GM12865 (cell line): Measurements from ENCODE around the gene SEL1L3.

Experiments used
- DNase-seq: peaks from one replicate; pipeline ENCODE4 v3.0.0; 2010; ENCODE audit warnings: low read depth
- H3K4me3 ChIP-seq: 2 replicates; pipeline ENCODE4 v1.5.1; 2011; ENCODE audit warnings: mild to moderate bottlenecking, low read depth, low read length, control low read depth
- CTCF ChIP-seq: IDR thresholded peaks from 2 replicates; pipeline ENCODE4 v1.5.1; 2011; ENCODE audit warnings: low read length, control low read depth, low read depth, inconsistent platforms; ENCODE audit not compliant: insufficient read depth; ENCODE audit errors: missing control alignments

The SEL1L3 gene

GRCh38 chr4:25807102-25807728, 55.6 kb downstream of the SEL1L3 start:
- H3K4me3 ChIP-seq, result no peak overlapping the region
- TF ChIP-seq CTCF, result no peak
- DNase-seq, result no peak

- no peak for DNase-seq
- TF ChIP-seq CTCF, result no peak
- H3K4me3 ChIP-seq, result no peak overlapping the region
Observed at GRCh38 chr4:25805255-25805860, 57.4 kb downstream of the SEL1L3 start.

- DNase-seq, result no peak
- no peak overlapping the region for H3K4me3 ChIP-seq
- no peak for TF ChIP-seq CTCF
Observed at GRCh38 chr4:25803720-25804225, 59.0 kb downstream of the SEL1L3 start.

- no peak for TF ChIP-seq CTCF
- H3K4me3 ChIP-seq, result no peak overlapping the region
- no peak for DNase-seq
Observed at GRCh38 chr4:25801594-25801993, 61.2 kb downstream of the SEL1L3 start.

GRCh38 chr4:25800245-25800644, 62.5 kb downstream of the SEL1L3 start:
- no peak for DNase-seq
- TF ChIP-seq CTCF, result no peak
- no peak overlapping the region for H3K4me3 ChIP-seq

- TF ChIP-seq CTCF, result no peak
- DNase-seq, result no peak
- no peak overlapping the region for H3K4me3 ChIP-seq
Observed at GRCh38 chr4:25799522-25799921, 63.3 kb downstream of the SEL1L3 start.

GRCh38 chr4:25797136-25797535, 65.7 kb downstream of the SEL1L3 start:
- no peak for TF ChIP-seq CTCF
- no peak overlapping the region for H3K4me3 ChIP-seq
- DNase-seq, result no peak
